NT2/D1 (cell line): Measurements from ENCODE around the gene RAD54L2.

ENCODE experiments used
- SUZ12 ChIP-seq: IDR thresholded peaks from 2 replicates; pipeline ENCODE4 v1.6.1; 2011; ENCODE audit not compliant: insufficient read length, insufficient read depth; ENCODE audit errors: extremely low read depth
- YY1 ChIP-seq: IDR thresholded peaks from 2 replicates; pipeline ENCODE4 v1.6.1; 2011; ENCODE audit not compliant: insufficient read length, insufficient read depth

DNA sequence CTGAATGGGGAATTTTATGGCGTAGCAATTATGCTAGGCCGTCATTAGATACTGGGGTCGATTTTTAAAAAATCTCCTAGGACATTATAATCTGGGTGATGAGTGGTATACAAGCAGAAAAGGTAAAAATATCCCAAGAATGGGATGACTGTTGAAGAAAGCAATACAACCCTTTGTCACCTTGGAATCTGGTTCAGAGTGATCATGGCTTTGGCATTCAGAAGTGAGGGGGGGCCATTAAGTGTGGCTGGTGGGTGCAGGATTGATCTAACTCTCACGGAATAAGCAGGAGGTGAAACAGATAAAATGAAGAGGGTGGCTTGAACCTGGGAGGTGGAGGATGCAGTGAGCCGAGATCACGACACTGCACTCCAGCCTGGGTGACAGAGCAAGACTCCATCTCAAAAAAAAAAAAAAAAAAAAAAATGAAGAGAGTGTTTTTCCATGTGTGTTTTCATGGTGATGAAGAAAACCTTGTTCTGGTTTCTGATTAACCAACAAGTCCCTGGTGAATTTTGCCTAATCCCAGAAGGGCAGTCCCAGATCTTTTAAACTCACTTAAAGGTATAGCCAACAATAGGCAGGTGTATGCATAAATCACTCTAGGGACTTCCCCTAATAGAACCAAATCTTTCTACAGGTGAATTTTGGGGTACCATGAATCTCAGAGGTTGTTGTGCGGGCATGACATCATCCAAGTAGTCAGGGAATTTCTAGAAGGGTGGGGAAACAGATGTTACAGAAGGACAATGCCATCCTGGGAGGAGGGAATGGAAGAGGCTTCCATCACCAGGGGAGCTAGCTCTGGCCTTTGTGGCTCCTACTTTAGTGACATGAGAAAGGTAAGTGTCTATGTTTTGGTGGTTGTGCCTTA is 3.1 kb upstream of the RAD54L2 start:
- TF ChIP-seq SUZ12 (no peak), YY1 (no peak)
